ENCODE results near the gene KIRREL1.

KIRREL1 gene

GRCh38 chr1:158055854-158056253 is 62.4 kb downstream of the KIRREL1 start:
- no peak overlapping the region for H3K4me3 ChIP-seq (replicated peaks; ENCODE audit: low read depth, low read length)
- no peak for DNase-seq (ENCODE audit: extremely low read depth, insufficient read length)
- H3K27me3 ChIP-seq (replicated peaks; ENCODE audit: control insufficient read depth, insufficient read depth, low read length), result peaks cover 4% of the 10 kb centered on the region; the same call in 1 of the 2 replicates
- no peaks in the 10 kb centered on the region for H3K36me3 ChIP-seq (ENCODE audit: control insufficient read depth, insufficient read depth, low read length)
- TF ChIP-seq CTCF (IDR thresholded peaks at IDR 0.05; ENCODE audit: insufficient read depth, low read length, poor library complexity, severe bottlenecking), result no peak

GRCh38 chr1:158056498-158056897 is 63.1 kb downstream of the KIRREL1 start:
- H3K36me3 ChIP-seq (ENCODE audit: control insufficient read depth, insufficient read depth, low read length), result no peaks in the 10 kb centered on the region
- TF ChIP-seq CTCF (IDR thresholded peaks at IDR 0.05; ENCODE audit: insufficient read depth, low read length, poor library complexity, severe bottlenecking), result no peak
- no peak for DNase-seq (ENCODE audit: extremely low read depth, insufficient read length)

DNA sequence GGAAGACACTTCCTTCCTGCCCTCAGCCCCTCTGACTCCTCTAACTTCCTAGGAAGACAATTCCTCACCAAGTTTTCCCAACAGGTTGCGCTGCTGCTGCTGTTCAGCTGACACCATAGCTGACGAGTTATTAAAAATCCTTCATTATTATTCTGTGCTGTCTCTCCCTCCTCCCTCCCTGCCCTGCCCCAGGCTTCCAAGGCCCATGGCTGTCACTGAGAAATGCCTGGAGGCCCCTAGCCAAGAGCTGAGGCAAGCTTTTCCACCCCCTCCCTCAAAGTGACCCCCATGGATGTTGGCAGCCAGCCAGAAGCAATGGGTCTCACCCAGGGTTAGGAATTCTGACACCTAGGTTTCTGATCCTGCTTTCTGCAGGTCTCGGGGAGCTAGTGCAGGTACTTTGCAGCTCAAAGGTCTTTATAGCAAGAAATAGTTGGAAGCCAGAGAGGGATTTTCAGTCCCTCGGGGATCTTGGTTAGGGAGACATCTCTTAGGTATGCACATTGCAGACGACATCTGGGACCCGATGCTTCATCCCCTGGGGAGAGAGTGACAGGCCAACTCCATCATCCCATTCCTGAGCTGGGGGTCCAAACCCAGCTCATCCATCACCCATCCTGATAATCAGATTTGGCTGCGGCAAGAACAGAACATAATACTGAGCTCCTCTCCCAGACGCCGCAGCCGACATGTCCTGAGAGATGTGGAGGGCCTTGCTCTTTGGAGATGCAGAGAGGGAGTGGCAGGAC is 65.0 kb downstream of the KIRREL1 start:
- Histone ChIP-seq H3K4me3 (replicated peaks; ENCODE audit: low read depth, low read length) (no peak overlapping the region), H3K36me3 (ENCODE audit: control insufficient read depth, insufficient read depth, low read length) (no peaks in the 10 kb centered on the region), H3K27me3 (replicated peaks; ENCODE audit: control insufficient read depth, insufficient read depth, low read length) (peaks cover 6% of the 10 kb centered on the region)
- no peak for TF ChIP-seq CTCF (IDR thresholded peaks at IDR 0.05; ENCODE audit: insufficient read depth, low read length, poor library complexity, severe bottlenecking)
- no peak for DNase-seq (ENCODE audit: extremely low read depth, insufficient read length)

More at GRCh38 chr1:158056498-158056897, 63.1 kb downstream of the KIRREL1 start:
- H3K4me3 ChIP-seq (replicated peaks; ENCODE audit: low read depth, low read length), result no peak overlapping the region
- H3K27me3 ChIP-seq (replicated peaks; ENCODE audit: control insufficient read depth, insufficient read depth, low read length), result peaks cover 5% of the 10 kb centered on the region; the same call in 1 of the 2 replicates

- Histone ChIP-seq H3K36me3 (ENCODE audit: control insufficient read depth, insufficient read depth, low read length) (no peaks in the 10 kb centered on the region), H3K4me3 (replicated peaks; ENCODE audit: low read depth, low read length) (no peak overlapping the region), H3K27me3 (replicated peaks; ENCODE audit: control insufficient read depth, insufficient read depth, low read length) (peaks cover 6% of the 10 kb centered on the region)
- DNase-seq (ENCODE audit: extremely low read depth, insufficient read length), result no peak
- no peak for TF ChIP-seq CTCF (IDR thresholded peaks at IDR 0.05; ENCODE audit: insufficient read depth, low read length, poor library complexity, severe bottlenecking)
Observed at GRCh38 chr1:158059984-158060383, 66.5 kb downstream of the KIRREL1 start.

GRCh38 chr1:158062174-158062573 is 68.7 kb downstream of the KIRREL1 start:
- Histone ChIP-seq H3K4me3 (replicated peaks; ENCODE audit: low read depth, low read length) (no peak overlapping the region), H3K27me3 (replicated peaks; ENCODE audit: control insufficient read depth, insufficient read depth, low read length) (peaks cover 6% of the 10 kb centered on the region), H3K36me3 (ENCODE audit: control insufficient read depth, insufficient read depth, low read length) (no peaks in the 10 kb centered on the region)
- DNase-seq (ENCODE audit: extremely low read depth, insufficient read length), result no peak
- TF ChIP-seq CTCF (IDR thresholded peaks at IDR 0.05; ENCODE audit: insufficient read depth, low read length, poor library complexity, severe bottlenecking), result no peak
